ENCODE results near the gene C15orf39. TPM values are rescaled to one million over a fixed set of nuclear protein-coding genes. Genes with fewer than 3 reads are reported as not detected.

C15orf39 gene
- total RNA-seq, 1 experiment from 2014 or later: 41.3 TPM

DNA sequence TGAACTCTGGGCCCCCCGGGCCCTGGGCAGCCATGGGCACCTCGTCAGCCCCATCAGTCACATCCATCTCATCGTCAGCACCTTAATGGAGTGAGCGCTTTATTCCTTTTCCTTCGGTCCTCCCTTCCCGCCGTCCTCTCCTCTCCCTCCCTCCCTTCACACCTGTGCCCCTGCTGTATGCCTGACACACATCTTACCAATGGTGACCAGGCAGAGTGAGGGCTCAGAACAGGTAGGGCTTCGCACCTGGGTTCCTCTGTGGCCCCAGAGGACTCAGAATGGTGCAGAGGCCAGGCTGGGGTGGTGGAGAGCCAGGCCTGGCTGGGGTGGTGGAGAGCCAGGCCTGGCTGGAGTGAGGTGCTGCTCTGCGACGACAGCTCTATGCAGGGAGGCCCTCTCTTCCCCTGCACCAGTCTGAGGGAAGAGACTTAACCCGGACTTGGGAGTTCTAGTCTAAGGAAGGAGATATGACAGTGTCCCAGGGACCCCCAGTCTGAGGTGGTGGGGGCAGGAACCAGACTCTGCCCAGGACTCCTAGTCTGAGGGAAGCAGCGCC, 11.6 kb downstream of the C15orf39 start:
- intact Hi-C loops (cut with micrococcal nuclease; ENCODE audit: unreplicated experiment): no loop called here
- DNase-seq: no peak

DNA sequence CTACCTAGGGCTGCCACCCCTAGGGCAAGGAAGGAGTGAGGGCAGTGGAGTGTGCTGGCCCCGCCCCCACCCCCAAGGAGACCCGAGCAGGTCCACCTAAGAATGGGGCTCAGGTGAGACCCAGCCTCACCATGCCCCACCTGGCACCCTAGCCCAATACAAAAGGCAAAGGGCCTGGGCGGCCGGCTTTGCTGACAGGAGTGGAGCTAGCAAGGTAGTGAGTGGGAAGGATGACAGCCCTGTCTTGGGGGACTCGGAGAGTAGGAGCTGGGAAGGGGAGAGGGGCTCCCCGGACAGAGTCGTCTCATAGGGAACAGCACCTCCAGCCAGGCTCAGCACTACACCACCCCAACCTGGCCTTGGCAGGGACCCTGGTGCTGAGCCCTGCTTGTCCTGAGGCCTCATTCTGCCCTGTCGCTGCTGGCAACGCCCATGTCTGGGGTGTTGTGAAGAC, 12.1 kb downstream of the C15orf39 start:
- TF ChIP-seq EZH2 (IDR thresholded peaks at IDR 0.05; ENCODE audit: low read depth): no peak
- TF ChIP-seq, protein P1, sequence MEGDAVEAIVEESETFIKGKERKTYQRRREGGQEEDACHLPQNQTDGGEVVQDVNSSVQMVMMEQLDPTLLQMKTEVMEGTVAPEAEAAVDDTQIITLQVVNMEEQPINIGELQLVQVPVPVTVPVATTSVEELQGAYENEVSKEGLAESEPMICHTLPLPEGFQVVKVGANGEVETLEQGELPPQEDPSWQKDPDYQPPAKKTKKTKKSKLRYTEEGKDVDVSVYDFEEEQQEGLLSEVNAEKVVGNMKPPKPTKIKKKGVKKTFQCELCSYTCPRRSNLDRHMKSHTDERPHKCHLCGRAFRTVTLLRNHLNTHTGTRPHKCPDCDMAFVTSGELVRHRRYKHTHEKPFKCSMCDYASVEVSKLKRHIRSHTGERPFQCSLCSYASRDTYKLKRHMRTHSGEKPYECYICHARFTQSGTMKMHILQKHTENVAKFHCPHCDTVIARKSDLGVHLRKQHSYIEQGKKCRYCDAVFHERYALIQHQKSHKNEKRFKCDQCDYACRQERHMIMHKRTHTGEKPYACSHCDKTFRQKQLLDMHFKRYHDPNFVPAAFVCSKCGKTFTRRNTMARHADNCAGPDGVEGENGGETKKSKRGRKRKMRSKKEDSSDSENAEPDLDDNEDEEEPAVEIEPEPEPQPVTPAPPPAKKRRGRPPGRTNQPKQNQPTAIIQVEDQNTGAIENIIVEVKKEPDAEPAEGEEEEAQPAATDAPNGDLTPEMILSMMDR (conservative IDR thresholded peaks at IDR 0.05): no peak
- BruUV-seq (replicated peaks): no TSS peak
- H3K4me2 ChIP-seq: no peak overlapping the region
- no peak for DNase-seq
- H3K9me3 ChIP-seq (ENCODE audit: insufficient read depth, low read depth): no peaks in the 10 kb centered on the region
- H3K36me3 ChIP-seq (ENCODE audit: low read depth): peaks cover 21% of the 10 kb centered on the region; the same call in 1 of the 2 replicates
- H3K27me3 ChIP-seq (ENCODE audit: insufficient read depth, low read depth): no peaks in the 10 kb centered on the region
- POLR2A ChIA-PET (ENCODE audit: unreplicated experiment): interaction anchor here (0.7 kb wide), 1 partner anchor 121 kb away, joined by 3 read pairs; no protein-coding TSS in a partner anchor
- peaks cover 37% of the 10 kb centered on the region for H3K79me2 ChIP-seq (ENCODE audit: low read depth)
- CTCF ChIA-PET: no interaction called here
- peaks cover 15% of the 10 kb centered on the region for H3K4me1 ChIP-seq (replicated peaks; ENCODE audit: insufficient read depth)
- no peak overlapping the region for H2AFZ ChIP-seq
- no peak overlapping the region for H3K27ac ChIP-seq
- no peak overlapping the region for H3K4me3 ChIP-seq
- no peaks in the 10 kb centered on the region for H3K9me2 ChIP-seq (ENCODE audit: insufficient read depth)
- peaks cover 55% of the 10 kb centered on the region for H3F3A ChIP-seq (ENCODE audit: insufficient read depth, low read depth)
- intact Hi-C loops (cut with micrococcal nuclease; ENCODE audit: unreplicated experiment): no loop called here
- peaks cover 79% of the 10 kb centered on the region for H4K20me1 ChIP-seq (ENCODE audit: insufficient read depth)

More for the DNA sequence above, 11.6 kb downstream of the C15orf39 start:
- H3K4me3 ChIP-seq: no peak overlapping the region
- H3K79me2 ChIP-seq (ENCODE audit: low read depth): peaks cover 42% of the 10 kb centered on the region
- peaks cover 15% of the 10 kb centered on the region for H3K4me1 ChIP-seq (replicated peaks; ENCODE audit: insufficient read depth)
- no peak overlapping the region for H2AFZ ChIP-seq
- H3K9me2 ChIP-seq (ENCODE audit: insufficient read depth): no peaks in the 10 kb centered on the region
- no peaks in the 10 kb centered on the region for H3K27me3 ChIP-seq (ENCODE audit: insufficient read depth, low read depth)
- no peak overlapping the region for H3K27ac ChIP-seq
- POLR2A ChIA-PET (ENCODE audit: unreplicated experiment): no interaction called here
- H4K20me1 ChIP-seq (ENCODE audit: insufficient read depth): peaks cover 84% of the 10 kb centered on the region
- no peak overlapping the region for H3K4me2 ChIP-seq
- no peaks in the 10 kb centered on the region for H3K9me3 ChIP-seq (ENCODE audit: insufficient read depth, low read depth)
- TF ChIP-seq EZH2 (IDR thresholded peaks at IDR 0.05; ENCODE audit: low read depth): no peak
- TF ChIP-seq, protein P1 (conservative IDR thresholded peaks at IDR 0.05): no peak
- CTCF ChIA-PET: interaction anchor here (0.7 kb wide), 1 partner anchor 182 kb away, joined by 3 read pairs; no protein-coding TSS in a partner anchor
- peaks cover 55% of the 10 kb centered on the region for H3F3A ChIP-seq (ENCODE audit: insufficient read depth, low read depth)
- BruUV-seq (replicated peaks): no TSS peak
- peaks cover 23% of the 10 kb centered on the region; the same call in 1 of the 2 replicates for H3K36me3 ChIP-seq (ENCODE audit: low read depth)

DNA sequence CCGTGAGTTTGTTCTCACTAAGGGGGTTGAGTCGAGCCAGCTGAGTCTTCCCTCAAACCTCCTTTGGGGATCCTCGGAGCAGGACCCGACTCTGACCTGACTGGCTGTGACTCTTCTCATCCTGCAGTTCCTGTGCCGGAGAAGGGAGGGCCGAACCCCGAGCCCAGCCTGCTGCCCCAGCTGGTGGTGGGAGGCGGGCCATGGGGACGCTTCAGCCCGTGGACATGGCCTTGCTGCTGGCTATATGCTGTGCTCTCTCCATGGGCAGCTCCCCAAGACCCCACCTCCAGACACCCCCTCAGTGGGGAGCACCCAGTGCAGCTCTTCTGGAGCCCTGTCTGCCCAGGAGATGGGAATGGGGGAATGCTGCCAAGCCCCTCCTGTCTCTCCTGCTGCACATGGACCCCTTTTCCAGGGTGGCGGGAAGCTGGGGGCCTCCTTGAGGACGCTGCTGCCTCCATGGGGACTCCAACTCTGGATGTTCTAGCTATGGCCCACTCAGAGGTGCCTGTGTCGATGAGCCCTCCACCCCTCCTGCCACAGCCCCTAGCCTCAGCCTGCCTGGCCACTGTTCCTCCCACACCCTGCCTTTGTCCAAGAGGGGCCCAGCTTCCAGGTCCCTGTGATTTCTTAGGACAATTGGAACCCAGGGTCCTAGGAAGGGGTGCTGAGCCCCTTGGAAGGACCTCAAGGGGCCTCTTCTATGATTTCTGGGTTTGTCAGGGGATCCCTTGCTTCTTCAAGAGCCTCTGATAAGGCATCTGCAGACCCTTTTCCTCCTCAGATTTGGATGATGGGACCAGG, 12.8 kb downstream of the C15orf39 start:
- ChIA-PET CTCF (no interaction called here), POLR2A (ENCODE audit: unreplicated experiment) (interaction anchor here (0.7 to 0.9 kb wide), 2 partner anchors 113 to 120 kb away, joined by 3 to 5 read pairs; no protein-coding TSS in a partner anchor)
- H2AFZ ChIP-seq: no peak overlapping the region
- TF ChIP-seq, protein P1 (conservative IDR thresholded peaks at IDR 0.05): no peak
- no peak for TF ChIP-seq EZH2 (IDR thresholded peaks at IDR 0.05; ENCODE audit: low read depth)
- H3K9me2 ChIP-seq (ENCODE audit: insufficient read depth): no peaks in the 10 kb centered on the region
- H3K4me3 ChIP-seq: no peak overlapping the region
- H3K27ac ChIP-seq: peak overlapping the region; percentile 25; the same call in 1 of the 2 replicates
- peaks cover 14% of the 10 kb centered on the region; the same call in 1 of the 2 replicates for H3K36me3 ChIP-seq (ENCODE audit: low read depth)
- peaks cover 72% of the 10 kb centered on the region for H4K20me1 ChIP-seq (ENCODE audit: insufficient read depth)
- peaks cover 59% of the 10 kb centered on the region for H3F3A ChIP-seq (ENCODE audit: insufficient read depth, low read depth)
- no peaks in the 10 kb centered on the region for H3K27me3 ChIP-seq (ENCODE audit: insufficient read depth, low read depth)
- peaks cover 15% of the 10 kb centered on the region for H3K4me1 ChIP-seq (replicated peaks; ENCODE audit: insufficient read depth)
- peaks cover 30% of the 10 kb centered on the region for H3K79me2 ChIP-seq (ENCODE audit: low read depth)
- BruUV-seq (replicated peaks): no TSS peak
- no peak overlapping the region for H3K4me2 ChIP-seq
- no peak for DNase-seq
- H3K9me3 ChIP-seq (ENCODE audit: insufficient read depth, low read depth): no peaks in the 10 kb centered on the region
- intact Hi-C loops (cut with micrococcal nuclease; ENCODE audit: unreplicated experiment): no loop called here
